NCI-H82 treated with DMSO at 0.1 percent for 48 hours (cell line): Measurements from ENCODE around the gene AFTPH.
A peak's percentile ranks its signal among the peaks of the same experiment; 100 is the strongest.

Experiments
- DNase-seq: peaks from one replicate; lab custom pipeline; 2025; ENCODE audit not compliant: unreplicated experiment; lab: John Stamatoyannopoulos, UW

The AFTPH gene

GRCh38 chr2:64523666-64524603 lies at the start of gene AFTPH:
TSS of gene AFTPH (plus strand) at chr2:64524328. CDS start at chr2:64551475, 27,147 bp downstream.
- peak; percentile 96 for DNase-seq

- DNase-seq: no peak
Measured at GRCh38 chr2:64474636-64475035, 49.5 kb upstream of the AFTPH start.

GRCh38 chr2:64477037-64477436 lies 47.1 kb upstream of the AFTPH start:
- DNase-seq: no peak

GRCh38 chr2:64477979-64478378 lies 46.1 kb upstream of the AFTPH start:
- no peak for DNase-seq

- no peak for DNase-seq
Measured at GRCh38 chr2:64478502-64479230, 45.5 kb upstream of the AFTPH start.

- DNase-seq: no peak
Measured at GRCh38 chr2:64479259-64480117, 44.6 kb upstream of the AFTPH start.

- DNase-seq: no peak
Measured at GRCh38 chr2:64481665-64482064, 42.5 kb upstream of the AFTPH start.

- no peak for DNase-seq
Measured at GRCh38 chr2:64482243-64482642, 41.9 kb upstream of the AFTPH start.

- no peak for DNase-seq
Measured at GRCh38 chr2:64482765-64483504, 41.2 kb upstream of the AFTPH start.

- no peak for DNase-seq
Measured at GRCh38 chr2:64485331-64485730, 38.8 kb upstream of the AFTPH start.

- DNase-seq: no peak
Measured at GRCh38 chr2:64485961-64486360, 38.2 kb upstream of the AFTPH start.

GRCh38 chr2:64487256-64488049 lies 36.7 kb upstream of the AFTPH start:
- no peak for DNase-seq

GRCh38 chr2:64488050-64488974 lies 35.8 kb upstream of the AFTPH start:
- DNase-seq: peak; percentile 58

GRCh38 chr2:64489081-64489751 lies 34.9 kb upstream of the AFTPH start:
- DNase-seq: no peak

- no peak for DNase-seq
Measured at GRCh38 chr2:64491426-64491825, 32.7 kb upstream of the AFTPH start.

GRCh38 chr2:64492272-64492671 lies 31.9 kb upstream of the AFTPH start:
- DNase-seq: no peak

GRCh38 chr2:64492821-64493220 lies 31.3 kb upstream of the AFTPH start:
- no peak for DNase-seq

GRCh38 chr2:64493788-64494187 lies 30.3 kb upstream of the AFTPH start:
- no peak for DNase-seq
